GM11168 (cell line): ENCODE data around the gene TBXAS1.

Experiments
- in situ Hi-C: fragments of 300-500 bp; cut with MboI; formaldehyde crosslinking; loops from one replicate; pipeline ENCODE4 v1.12.0; 2022; ENCODE audit warnings: low sequenced_read_pairs; ENCODE audit not compliant: unreplicated experiment

Gene TBXAS1

GRCh38 chr7:139940866-139941265, 111.8 kb downstream of the TBXAS1 start:
- in situ Hi-C loops = no loop called here

GRCh38 chr7:139941421-139941820, 112.4 kb downstream of the TBXAS1 start:
- in situ Hi-C loops = no loop called here

GRCh38 chr7:139941866-139942265, 112.8 kb downstream of the TBXAS1 start:
- in situ Hi-C loops = no loop called here

GRCh38 chr7:139942636-139943035, 113.6 kb downstream of the TBXAS1 start:
- in situ Hi-C loops = no loop called here

- in situ Hi-C loops = no loop called here
Observed at GRCh38 chr7:139943401-139943800, 114.3 kb downstream of the TBXAS1 start.

GRCh38 chr7:139944248-139944647, 115.2 kb downstream of the TBXAS1 start:
- in situ Hi-C loops = no loop called here

GRCh38 chr7:139946533-139946932, 117.5 kb downstream of the TBXAS1 start:
- in situ Hi-C loops = no loop called here

- in situ Hi-C loops = no loop called here
Observed at GRCh38 chr7:139947021-139947420, 118.0 kb downstream of the TBXAS1 start.

GRCh38 chr7:139948167-139948566, 119.1 kb downstream of the TBXAS1 start:
- in situ Hi-C loops = no loop called here

- in situ Hi-C loops = no loop called here
Observed at GRCh38 chr7:139948587-139949335, 119.7 kb downstream of the TBXAS1 start.

- in situ Hi-C loops = no loop called here
Observed at GRCh38 chr7:139949629-139950028, 120.6 kb downstream of the TBXAS1 start.

- in situ Hi-C loops = no loop called here
Observed at GRCh38 chr7:139950881-139951525, 121.9 kb downstream of the TBXAS1 start.

- in situ Hi-C loops = no loop called here
Observed at GRCh38 chr7:139953229-139953628, 124.2 kb downstream of the TBXAS1 start.

- in situ Hi-C loops = no loop called here
Observed at GRCh38 chr7:139955109-139955820, 126.2 kb downstream of the TBXAS1 start.

- in situ Hi-C loops = no loop called here
Observed at GRCh38 chr7:139958599-139959284, 129.7 kb downstream of the TBXAS1 start.

- in situ Hi-C loops = no loop called here
Observed at GRCh38 chr7:139959285-139959628, 130.2 kb downstream of the TBXAS1 start.

GRCh38 chr7:139959718-139960117, 130.7 kb downstream of the TBXAS1 start:
- in situ Hi-C loops = no loop called here

GRCh38 chr7:139960157-139960556, 131.1 kb downstream of the TBXAS1 start:
- in situ Hi-C loops = no loop called here

- in situ Hi-C loops = no loop called here
Observed at GRCh38 chr7:139965942-139966628, 137.0 kb downstream of the TBXAS1 start.

GRCh38 chr7:139966949-139967348, 137.9 kb downstream of the TBXAS1 start:
- in situ Hi-C loops = no loop called here
